Measurements from ENCODE around the gene TASOR2.

- TF ChIP-seq EZH2 (IDR thresholded peaks at IDR 0.05; ENCODE audit: borderline replicate concordance, insufficient read depth, low read depth, low read length, poor library complexity, severe bottlenecking) (no peak), CTCF (IDR thresholded peaks at IDR 0.05) (no peak)
Measured at GRCh38 chr10:5688587-5688986, 3.9 kb downstream of the TASOR2 start.

Data from B cell (primary cell).